ENCODE data around the gene TMEM91. TPM values are rescaled to one million over a fixed set of nuclear protein-coding genes. Genes with fewer than 3 reads are reported as not detected.
A peak's percentile ranks its signal among the peaks of the same experiment; 100 is the strongest.

Gene TMEM91
- total RNA-seq, 4 donors from 2014 or later, result 9.7 to 17.2 (median 14.1) TPM

DNA sequence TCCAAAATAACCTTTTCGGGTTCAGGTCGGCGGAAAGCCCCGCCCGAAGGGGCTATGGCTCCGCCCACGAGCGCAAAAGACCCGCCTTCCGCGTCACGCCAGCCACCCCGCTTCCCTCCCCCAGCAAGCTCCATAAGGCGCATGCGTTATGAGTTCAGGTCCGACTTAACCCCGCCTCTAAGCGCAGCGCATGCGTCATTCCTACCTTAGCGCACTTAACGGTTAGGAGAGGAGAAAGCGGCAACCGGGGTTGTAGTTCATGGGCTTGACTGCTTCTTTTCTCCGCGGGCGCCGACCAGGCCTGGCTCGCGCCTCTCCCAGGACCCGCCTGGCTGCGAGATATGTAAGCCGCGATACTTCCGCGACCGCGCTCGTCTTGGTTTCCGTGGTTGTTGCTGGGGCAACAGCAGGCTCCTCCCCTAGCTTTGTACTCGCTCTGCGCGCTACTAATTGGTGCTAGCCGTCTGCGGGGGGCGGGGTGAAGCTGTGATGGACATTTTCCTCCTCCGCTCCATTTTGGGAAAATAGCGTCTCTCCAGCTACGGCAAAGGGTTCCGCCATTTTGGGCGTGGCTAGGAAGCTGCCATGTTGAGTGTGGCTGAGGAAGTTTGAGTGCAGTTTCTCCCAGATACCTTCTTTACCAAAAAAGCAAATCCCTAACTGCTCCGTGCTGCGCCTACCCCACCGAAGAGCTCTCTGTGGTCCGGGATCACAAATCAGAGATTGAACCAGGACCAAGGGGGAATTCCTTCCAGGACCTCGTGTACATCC lies 12.4 kb upstream of the TMEM91 start, which contains the start of gene B9D2:
B9D2 (minus strand) TSS at position 397 of the 771 bp plus-strand sequence. CDS start 630 bp downstream, outside the sequence.
- Histone ChIP-seq H3K4me1 (peaks cover 5 to 26% (median 20%) of the 10 kb centered on the region in 4 donors), H3K27ac (replicated peaks in 1 of 4) (peak within 1 kb of the TSS; percentile 93 to 99 (median 96)), H3K4me3 (peak within 1 kb of the TSS; percentile 65 to 82 (median 74)), H3K27me3 (no peaks in the 10 kb centered on the region), H3K36me3 (peaks cover 0 to 4% (median 0%) of the 10 kb centered on the region in 4 donors), H3K9me3 (no peaks in the 10 kb centered on the region)
- intact Hi-C loops (cut with DNase I), result no loop called here
- DNase-seq (ENCODE audit: extremely low spot score), result peak; percentile 99
- TF ChIP-seq POLR2AphosphoS5 (IDR thresholded peaks at IDR 0.05) (peak; percentile 89 to 91), EP300 (IDR thresholded peaks at IDR 0.05) (no peak), POLR2A (IDR thresholded peaks at IDR 0.05; ENCODE audit: low read depth) (peak; percentile 13)
- WGBS, result 0% methylated on average over 46 of the region's 56 CpGs

DNA sequence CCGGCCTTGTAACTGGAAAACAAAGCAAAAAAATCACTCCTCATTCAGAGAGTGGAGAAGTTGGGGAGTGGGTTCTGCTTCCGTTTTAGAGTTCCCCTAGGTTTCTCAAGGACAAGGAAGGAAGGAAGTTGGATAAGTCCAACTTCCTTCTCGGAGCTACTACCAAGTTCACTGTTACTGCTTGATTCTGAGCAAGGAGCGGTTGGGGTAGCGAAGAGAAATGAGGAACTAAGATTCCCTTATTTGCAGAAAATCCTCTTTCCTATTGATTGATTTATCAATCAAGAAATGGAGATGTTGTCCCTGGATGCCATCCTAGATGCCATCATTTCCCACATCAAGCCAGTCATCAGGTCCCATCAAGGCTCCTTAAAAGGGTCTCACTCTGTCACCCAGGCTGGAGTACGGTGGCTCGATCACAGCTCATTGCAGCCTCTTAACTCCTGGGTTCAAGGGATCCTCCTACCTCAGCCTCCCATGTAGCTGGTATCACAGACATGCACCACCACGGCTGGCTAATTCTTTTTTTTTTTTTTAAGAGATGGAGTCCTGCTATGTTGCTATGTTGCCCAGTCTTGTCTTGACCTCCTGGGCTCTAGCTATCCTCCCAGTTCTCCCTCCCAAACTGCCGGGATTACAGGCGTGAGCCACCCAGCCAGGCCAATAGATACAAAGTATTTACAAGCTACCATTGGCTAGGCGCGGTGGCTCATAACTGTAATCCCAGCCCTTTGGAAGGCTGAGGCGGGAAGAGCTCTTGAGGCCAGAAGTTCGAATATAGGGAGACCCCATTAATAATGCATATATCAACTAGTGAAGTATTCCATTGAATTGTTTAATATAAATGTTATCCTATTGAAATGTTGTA lies 11.6 kb upstream of the TMEM91 start:
- WGBS, result 73% methylated on average over 14 of the region's 14 CpGs
- intact Hi-C loops (cut with DNase I), result no loop called here

DNA sequence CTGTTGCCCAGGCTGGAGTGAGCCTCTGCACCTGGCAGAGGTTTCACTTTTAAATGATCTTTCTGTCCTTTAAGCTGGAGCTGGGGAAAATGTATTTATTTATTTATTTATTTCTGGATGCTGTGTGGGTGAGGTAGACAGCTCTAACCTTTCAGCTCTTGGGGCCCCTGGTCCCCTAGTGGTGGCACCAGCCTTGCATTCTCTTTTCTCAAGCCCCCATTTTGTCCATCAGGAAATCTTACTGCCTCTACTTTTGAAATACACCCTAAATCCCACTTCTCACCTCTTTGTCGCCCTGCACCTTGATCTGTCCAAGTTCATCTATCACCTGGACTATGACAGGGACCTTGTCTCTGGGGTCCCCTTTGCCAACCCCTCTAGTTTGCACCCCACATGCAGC lies 10.2 kb upstream of the TMEM91 start:
- TF ChIP-seq POLR2AphosphoS5 (IDR thresholded peaks at IDR 0.05), result no peak
- TF ChIP-seq POLR2A (IDR thresholded peaks at IDR 0.05; ENCODE audit: low read depth), result no peak
- TF ChIP-seq, protein P1, sequence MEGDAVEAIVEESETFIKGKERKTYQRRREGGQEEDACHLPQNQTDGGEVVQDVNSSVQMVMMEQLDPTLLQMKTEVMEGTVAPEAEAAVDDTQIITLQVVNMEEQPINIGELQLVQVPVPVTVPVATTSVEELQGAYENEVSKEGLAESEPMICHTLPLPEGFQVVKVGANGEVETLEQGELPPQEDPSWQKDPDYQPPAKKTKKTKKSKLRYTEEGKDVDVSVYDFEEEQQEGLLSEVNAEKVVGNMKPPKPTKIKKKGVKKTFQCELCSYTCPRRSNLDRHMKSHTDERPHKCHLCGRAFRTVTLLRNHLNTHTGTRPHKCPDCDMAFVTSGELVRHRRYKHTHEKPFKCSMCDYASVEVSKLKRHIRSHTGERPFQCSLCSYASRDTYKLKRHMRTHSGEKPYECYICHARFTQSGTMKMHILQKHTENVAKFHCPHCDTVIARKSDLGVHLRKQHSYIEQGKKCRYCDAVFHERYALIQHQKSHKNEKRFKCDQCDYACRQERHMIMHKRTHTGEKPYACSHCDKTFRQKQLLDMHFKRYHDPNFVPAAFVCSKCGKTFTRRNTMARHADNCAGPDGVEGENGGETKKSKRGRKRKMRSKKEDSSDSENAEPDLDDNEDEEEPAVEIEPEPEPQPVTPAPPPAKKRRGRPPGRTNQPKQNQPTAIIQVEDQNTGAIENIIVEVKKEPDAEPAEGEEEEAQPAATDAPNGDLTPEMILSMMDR (IDR thresholded peaks at IDR 0.05), result no peak
- no peak for TF ChIP-seq EP300 (IDR thresholded peaks at IDR 0.05)
- H3K27me3 ChIP-seq, result no peaks in the 10 kb centered on the region
- H3K4me1 ChIP-seq, result peaks cover 5 to 26% (median 20%) of the 10 kb centered on the region in 4 donors
- no peak overlapping the region for H3K27ac ChIP-seq (replicated peaks in 1 of 4)
- H3K9me3 ChIP-seq, result no peaks in the 10 kb centered on the region
- no peak overlapping the region for H3K4me3 ChIP-seq
- DNase-seq (ENCODE audit: extremely low spot score), result no peak
- intact Hi-C loops (cut with DNase I), result no loop called here
- 100% methylated on average over 1 of the region's 1 CpG for WGBS
- H3K36me3 ChIP-seq, result peaks cover 0 to 4% (median 0%) of the 10 kb centered on the region in 4 donors

More for the DNA sequence above, 11.6 kb upstream of the TMEM91 start:
- Histone ChIP-seq H3K4me1 (peaks cover 5 to 26% (median 20%) of the 10 kb centered on the region in 4 donors), H3K36me3 (peaks cover 0 to 4% (median 0%) of the 10 kb centered on the region in 4 donors), H3K4me3 (peak overlapping the region; percentile 65 to 82 (median 74)), H3K27ac (replicated peaks in 1 of 4) (peak overlapping the region; percentile 93 to 99 (median 96)), H3K27me3 (no peaks in the 10 kb centered on the region), H3K9me3 (no peaks in the 10 kb centered on the region)
- TF ChIP-seq POLR2A (IDR thresholded peaks at IDR 0.05; ENCODE audit: low read depth) (no peak), EP300 (IDR thresholded peaks at IDR 0.05) (no peak), POLR2AphosphoS5 (IDR thresholded peaks at IDR 0.05) (no peak)
- TF ChIP-seq, protein P1 (IDR thresholded peaks at IDR 0.05), result no peak
- no peak for DNase-seq (ENCODE audit: extremely low spot score)

DNA sequence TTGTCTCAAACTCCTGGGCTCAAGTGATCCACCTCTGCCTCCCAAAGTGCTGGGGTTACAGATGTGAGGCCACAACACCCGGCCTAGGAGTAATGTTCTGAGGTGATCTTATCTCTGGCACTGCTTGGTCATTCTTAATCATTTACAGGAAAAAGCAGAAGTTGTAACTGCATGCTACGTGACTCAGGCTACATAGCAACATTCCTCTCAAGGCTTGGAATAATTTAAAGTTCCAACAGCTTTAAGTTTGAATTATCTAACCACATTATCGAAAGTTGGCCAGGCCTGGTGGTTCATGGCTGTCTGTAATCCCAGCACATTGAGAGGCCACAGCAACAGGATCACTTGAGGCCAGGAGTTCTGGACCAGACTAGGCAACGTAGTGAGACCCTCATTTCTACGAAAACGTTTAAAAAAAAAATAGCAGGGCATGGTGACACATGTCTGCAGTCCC lies 8.5 kb upstream of the TMEM91 start:
- TF ChIP-seq EP300 (IDR thresholded peaks at IDR 0.05) (no peak), POLR2AphosphoS5 (IDR thresholded peaks at IDR 0.05) (no peak), POLR2A (IDR thresholded peaks at IDR 0.05; ENCODE audit: low read depth) (no peak)
- TF ChIP-seq, protein P1 (IDR thresholded peaks at IDR 0.05), result no peak
- WGBS, result 70% methylated on average over 6 of the region's 6 CpGs
- intact Hi-C loops (cut with DNase I), result no loop called here
- H3K4me1 ChIP-seq, result peaks cover 5 to 22% (median 16%) of the 10 kb centered on the region in 4 donors
- no peak overlapping the region for H3K27ac ChIP-seq (replicated peaks in 1 of 4)
- H3K4me3 ChIP-seq, result no peak overlapping the region
- no peaks in the 10 kb centered on the region for H3K27me3 ChIP-seq
- peaks cover 0 to 4% (median 0%) of the 10 kb centered on the region in 4 donors for H3K36me3 ChIP-seq
- DNase-seq (ENCODE audit: extremely low spot score), result no peak
- H3K9me3 ChIP-seq, result no peaks in the 10 kb centered on the region

All from esophagus muscularis mucosa (tissue), 4 donors.